Amygdala (tissue), 56 donors: ENCODE results near the gene CHSY3.
A peak's percentile ranks its signal among the peaks of the same experiment; 100 is the strongest.

Source experiments
- DNase-seq, 56 donors: peaks; one replicate each; lab custom pipeline; 2025; lab: John Stamatoyannopoulos, UW

The CHSY3 gene

DNA sequence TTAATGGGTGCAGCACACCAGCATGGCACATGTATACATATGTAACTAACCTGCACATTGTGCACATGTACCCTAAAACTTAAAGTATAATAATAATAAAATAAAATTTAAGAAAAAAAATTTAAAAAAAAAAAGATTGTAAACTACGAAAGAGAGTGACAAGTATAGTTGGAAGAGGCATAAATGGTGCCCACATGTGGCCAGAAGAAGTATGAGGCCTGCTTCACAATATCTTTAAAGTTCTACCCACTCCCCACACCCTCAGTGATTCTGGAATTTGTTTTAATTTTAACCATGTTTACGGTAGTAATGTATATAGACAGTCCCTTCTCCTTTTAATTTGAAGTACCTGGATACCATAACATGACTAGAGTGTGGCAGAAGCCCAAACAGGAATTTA, 172.7 kb downstream of the CHSY3 start:
- no peak for DNase-seq

DNA sequence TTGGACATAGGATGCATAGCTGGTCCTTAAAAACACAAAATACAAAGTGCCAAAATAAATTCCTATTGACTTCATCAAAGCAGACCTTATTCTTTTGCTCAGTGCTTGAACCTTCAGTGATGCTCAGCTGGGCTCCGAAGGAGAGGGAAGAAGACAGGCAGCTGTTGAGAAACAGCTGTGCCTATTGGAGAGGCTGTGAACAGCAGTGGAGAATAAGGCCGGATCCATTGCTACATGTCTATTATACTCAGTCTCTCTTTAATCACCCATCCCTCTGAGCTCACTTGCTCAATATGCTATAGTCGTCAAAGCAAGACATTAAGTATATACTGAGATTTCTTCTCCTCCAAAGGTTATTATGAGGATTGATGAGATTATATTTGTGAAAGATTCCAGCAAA, 174.4 kb downstream of the CHSY3 start:
- DNase-seq, result no peak

DNA sequence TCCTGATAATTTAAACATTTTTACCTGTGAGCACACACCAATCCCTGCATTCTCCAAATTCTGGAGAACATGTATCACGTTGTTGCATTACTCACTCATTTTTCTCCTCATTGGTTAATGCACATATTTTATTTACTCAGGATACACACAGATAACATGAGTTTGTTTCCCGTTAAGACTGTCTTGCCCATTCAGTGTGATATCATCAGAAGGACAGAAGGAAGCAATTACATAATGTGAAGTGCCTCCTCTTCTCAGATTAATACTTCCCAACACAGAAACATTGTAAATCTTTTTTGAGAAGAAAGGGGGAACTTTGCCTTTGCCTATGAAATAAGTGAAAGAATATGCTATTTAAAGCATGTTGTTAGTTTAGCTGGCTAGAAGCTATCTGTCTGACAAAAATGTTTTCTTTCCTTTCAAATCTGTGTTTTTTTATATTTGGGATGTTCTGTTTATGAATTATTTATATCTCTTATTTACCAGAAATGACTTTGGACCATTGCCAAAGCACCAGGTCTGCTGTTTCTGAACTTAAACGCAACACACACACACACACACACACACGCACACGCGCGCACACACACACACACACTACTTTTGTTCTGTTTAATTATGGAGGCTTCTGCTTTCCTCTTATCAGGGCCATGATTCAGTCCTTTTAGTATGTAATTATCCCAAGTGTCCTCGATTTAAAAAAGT, 186.5 kb downstream of the CHSY3 start:
- DNase-seq, result no peak

DNA sequence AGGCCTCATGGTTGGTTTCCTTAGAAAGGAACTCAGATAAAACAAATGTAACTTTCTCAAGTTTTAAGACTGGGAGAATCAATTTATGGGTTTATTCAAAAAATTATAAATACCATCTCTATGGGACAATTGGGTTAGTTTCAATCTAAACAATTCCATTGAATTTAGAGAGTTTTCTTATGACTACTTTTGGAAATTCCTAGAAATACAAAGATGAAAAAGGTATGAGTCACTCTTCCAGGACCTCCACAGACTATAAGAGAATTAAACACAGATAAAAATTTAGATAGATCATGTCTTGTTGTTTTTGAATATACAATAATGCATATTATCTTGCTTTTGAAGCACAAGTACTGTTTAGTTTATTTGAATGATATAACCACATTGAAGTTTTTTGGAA, 188.7 kb downstream of the CHSY3 start:
- DNase-seq, result no peak

DNA sequence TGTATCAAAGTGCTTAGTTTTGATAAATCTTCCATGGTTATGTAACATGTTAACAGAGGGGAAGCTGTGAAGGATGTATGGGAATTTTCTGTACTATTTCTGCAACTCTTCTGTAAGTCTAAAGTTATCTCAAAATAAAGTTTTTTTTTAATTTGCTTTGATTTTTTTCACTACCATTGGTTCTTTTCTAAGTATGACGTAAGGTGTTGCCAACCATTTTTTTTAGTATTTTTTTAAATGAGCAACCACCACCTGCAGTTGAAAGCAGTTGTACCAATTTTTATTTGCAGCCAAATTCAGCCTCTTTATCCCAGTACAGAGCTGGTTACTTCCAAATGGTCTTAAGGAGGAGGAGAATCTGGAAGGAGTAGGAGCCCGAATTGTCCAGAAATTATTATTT, 192.2 kb downstream of the CHSY3 start:
- no peak for DNase-seq

DNA sequence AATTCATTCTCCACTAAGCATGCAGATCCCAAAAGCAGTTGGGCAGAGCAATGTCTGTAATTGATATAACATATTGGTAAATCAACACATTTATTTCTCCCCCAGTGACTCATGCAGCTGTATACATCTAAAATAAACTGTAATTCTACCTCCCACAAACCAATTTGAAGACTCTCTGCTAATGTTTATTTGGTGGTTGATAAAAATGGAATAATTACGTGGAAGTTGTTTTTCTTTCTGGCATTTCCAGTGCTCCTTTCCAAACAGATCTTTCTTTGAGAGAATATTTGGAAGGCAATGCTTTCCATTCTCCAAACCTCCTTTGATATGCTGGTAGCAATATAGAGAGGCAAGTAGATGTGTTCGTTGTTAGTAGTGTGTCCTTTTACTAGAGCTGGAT, 194.7 kb downstream of the CHSY3 start:
- no peak for DNase-seq

DNA sequence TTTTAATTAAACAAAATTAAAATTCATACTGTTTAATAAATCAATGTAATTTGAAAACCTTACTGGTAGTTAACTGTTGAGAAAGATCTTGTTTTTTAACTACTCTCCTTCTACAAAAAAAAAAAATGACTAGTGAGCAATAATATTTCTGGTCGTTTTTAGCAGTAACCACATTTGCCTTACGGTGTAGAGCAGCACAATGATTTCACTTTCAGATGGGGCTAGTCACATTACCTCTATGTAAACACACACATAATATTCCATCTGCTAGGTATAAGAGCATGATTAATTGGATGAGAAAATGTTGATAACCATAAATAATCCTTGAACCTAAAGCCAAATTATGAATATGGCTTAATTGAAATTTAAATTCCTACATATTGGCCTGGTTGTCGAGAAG, 198.1 kb downstream of the CHSY3 start:
- no peak for DNase-seq

DNA sequence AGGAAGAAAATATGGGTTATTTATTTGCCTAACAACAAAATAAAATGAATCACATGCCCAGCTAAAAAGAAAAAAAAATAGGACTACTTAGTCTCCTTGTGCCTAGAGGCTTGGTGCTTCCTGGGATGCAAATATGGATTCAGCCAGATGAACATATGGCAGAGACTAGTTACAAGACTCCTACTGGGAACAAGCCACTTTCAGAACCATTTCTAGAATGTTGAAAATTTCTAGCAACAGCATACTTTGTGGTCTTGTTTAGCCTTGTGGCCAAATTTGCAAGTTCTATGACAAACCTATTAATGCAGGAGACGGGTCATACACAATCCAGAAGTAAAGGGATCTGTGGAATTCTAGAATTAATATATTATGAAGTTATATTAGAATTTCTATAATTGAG, 198.7 kb downstream of the CHSY3 start:
- no peak for DNase-seq

DNA sequence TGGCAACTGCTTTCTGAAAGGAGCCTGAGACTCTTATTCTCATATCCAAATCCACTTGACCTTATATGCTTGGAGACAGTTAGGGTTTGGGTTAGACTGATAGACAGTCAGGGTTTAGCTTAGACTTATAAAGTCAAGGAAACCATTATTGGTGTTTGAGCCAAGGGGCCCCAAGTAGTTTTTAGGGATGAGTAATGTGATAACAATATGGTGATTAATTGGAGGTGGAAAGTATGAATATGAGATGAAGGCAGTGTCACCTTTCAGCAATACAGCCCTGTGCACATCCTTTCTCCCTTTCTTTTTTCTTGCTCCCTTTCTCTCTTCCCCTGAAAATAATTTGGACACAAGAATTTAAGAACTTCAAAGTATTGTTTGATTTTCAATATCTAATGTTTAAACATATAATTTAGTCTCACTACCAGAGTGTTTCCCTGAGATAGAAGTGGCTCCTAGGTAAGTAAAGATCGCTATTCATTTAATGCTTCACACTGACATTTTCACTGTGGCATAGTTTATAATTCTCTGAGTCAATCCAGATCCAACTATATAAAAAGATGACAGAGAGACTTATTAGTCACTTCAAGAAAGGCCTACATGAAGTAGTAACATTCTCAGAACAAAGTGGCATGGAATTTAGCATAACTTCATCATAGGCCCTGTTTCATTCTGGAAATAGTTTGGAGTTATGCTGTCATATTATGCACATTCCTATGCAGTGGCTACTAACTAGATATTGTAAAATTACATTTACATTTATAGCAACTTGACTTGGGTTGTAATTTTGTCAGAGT, 200.8 kb downstream of the CHSY3 start:
- DNase-seq, result no peak

DNA sequence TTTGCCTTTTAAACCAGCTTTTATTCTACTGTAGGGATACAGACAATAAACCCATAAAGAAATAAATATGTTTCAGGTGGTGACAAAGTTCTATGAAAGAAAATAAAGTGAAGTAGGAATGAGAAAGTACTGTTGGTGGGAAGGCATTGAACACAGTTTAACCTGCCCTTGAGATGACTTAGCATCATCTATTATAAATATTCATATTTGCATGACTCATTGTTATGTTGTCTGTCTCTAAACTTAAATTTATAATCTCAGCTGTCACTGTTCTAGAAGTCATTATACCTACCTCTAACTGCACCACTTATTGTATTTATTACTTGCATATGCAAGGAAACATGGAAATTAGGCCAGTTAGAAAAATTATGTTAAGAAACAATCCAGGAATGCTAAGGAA, 202.2 kb downstream of the CHSY3 start:
- no peak for DNase-seq

DNA sequence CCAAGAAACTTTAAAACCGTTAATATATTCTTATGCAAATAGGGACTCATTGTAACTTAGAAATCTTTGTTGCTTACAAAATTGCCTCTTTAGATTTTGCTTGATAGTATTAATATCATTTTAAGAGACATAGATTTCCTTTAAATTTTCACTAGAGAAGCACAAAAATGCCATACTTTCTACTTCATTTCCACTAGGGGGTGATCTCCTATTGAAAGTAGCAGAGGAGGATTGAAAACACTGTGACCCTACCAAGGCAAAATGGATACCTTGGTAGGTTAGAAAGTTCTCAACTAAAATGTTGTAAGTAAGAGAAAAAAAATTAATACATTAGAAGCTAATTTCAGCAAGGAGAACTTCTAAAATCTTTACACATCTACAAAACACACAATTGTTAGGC, 204.9 kb downstream of the CHSY3 start:
- DNase-seq, result no peak

DNA sequence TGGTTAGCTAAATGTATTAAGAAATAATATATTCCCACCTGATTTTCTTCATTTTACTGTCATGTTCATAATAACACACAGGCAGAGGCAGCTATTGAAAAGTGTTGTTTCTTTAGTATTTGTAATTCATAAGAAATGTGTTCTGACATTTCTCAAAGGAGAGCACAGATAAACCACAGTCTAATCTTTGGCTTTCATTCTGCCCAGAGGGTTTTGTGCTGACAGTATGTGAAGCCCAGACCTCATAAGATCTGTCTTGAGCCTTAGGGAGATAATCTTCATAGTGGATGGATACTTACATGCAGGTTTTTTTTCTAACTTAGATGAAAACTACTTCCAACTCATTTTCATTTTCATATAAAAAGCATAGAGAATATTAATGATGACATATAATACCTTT, 206.1 kb downstream of the CHSY3 start:
- no peak for DNase-seq

DNA sequence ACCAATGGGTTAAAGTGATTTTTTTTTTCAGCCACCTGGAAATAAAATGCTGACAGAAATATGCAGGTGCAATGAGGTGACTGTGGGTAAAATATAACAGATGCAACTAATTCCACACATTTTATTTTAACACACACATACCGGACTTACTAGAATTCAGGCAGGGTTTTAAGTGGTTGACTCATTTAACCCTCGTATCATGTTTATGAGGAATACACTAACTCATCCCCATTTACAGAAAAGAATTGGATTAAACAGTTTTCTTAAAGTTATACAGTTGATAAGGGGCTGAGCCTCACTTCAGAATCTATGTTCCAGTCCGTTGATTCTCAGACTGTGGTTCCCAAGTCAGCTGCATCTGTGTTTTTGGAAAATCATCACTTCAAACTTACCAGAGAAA, 207.5 kb downstream of the CHSY3 start:
- DNase-seq, result no peak

DNA sequence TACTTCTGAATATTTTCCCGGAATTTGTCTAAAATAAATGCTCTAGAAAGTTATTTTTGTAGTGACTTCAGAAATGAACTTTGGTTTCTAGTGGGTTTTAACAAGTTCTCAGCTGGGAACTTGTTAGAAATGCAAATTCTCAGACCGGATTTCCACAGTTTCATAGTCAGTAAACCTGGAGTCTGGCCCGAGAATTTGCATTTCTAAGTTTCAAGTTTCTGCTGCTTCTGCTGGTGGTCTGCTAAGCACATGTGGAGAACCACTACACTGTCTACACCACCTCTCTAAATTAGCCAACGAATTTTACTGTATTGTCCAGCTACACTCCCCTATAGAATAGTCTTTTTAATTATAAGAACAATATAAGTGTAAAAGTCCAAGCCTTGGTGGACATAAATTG, 208.0 kb downstream of the CHSY3 start:
- DNase-seq, result no peak

DNA sequence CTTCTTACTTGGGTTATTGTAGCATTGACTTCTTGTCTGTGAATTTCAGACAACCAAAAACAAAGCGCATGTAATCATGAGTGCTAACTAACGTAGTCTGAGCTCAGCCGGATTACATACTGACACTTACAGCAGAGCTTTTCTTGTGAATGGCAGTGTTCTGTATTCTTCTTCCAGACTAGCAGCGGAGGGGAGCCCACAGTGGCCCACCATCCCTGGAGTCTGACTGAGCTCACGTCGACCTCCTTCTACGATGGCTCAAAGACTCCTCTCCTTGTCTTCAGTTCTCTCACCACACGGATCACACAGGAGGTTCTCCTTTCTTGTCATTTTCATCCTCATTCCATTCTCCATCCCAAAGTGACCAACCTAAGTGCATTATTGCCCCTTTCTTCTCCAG, 211.4 kb downstream of the CHSY3 start:
- DNase-seq, result no peak

DNA sequence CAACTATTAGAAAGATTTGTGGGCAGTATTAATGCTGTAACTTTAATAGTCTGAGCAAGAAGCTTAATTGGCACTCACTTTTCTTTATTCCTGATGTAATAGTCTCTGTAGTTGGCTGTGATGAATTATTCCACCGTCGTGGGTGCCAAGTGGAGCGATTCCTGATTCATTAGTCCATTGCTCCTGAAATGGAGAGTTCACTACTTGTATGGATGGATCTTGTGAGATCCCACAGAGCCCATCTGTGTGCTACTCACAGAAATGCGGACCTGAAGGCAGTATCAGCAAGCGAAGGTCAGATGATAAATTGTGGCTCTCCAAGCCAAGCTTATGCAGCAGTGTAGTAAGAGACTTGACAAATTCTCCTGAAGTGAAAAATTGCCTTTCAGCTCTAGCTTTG, 212.2 kb downstream of the CHSY3 start:
- peak in 1 of 56 donors; percentile 3 for DNase-seq

DNA sequence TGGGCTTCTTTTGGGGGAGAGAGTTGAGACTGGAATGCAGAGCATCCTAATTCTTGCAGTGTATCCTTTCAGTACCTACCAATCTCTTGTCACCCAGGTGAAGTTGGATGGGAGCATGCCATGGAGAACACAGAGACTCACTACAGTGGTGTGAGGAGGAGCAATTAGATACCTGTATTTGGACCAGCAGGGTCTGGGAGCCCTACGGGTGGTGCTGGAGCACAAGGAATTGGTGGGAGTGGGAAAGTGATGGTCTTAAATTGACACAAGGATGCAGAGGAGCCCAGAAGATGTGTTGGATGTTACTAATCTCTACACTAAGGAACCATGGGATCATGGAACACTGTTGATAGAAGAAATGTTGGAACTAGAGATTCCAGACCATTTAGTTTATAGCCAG, 212.7 kb downstream of the CHSY3 start:
- no peak for DNase-seq

DNA sequence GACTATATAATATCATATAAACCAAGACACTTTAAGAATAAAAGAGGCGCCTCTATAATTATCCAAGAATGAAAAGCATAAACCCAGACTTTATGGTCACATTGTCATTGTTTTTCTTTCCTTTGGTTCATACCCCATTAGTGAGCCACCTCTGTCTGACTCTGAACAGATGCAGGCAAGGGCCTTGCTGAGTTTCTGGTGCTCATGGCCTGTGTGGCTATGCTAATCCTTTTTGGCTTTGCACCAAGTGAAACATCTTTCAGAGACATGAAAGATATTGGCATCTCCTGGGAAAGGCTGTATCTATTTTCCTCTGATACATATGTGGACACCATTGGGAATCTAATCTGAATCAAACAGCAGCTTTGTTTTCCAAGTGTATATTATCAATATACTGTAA, 222.5 kb downstream of the CHSY3 start:
- no peak for DNase-seq

DNA sequence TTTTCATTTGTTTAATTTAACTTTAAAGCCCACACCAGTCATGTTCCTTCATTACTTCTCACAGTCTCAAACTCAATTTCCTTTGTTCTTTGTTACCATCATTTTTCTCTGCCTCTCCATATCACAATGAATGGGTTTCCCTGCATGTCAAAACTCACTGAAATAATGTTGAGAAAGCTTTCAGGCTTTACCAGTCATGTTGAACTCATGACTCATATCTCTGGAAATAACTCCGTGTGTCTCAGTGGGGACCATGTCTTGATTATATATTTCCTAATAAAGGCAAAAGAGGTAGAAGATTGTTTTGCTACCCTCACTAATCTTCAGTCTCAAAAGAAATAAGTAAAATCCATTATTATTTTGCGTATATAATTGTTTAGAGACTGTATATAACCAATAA, 231.2 kb downstream of the CHSY3 start:
- DNase-seq, result no peak

DNA sequence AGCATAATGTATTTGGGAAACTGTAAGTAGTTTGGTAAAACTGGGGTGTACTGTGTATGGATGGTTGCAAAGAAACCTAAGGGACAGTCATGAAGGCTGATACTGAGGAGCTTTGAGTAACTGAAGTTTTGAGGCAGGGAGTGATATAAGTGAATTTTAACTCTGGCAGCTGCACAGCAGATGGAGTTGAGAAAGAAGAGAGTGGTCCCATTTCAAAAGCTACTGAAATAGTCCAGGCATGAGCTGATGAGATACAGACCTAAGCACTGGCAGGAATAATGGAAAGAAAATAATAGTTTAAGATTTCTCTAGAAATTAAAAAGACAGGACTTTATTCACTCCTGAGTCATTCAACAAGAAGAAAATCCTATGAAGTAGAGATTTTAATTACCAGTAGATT, 232.0 kb downstream of the CHSY3 start:
- DNase-seq, result no peak

DNA sequence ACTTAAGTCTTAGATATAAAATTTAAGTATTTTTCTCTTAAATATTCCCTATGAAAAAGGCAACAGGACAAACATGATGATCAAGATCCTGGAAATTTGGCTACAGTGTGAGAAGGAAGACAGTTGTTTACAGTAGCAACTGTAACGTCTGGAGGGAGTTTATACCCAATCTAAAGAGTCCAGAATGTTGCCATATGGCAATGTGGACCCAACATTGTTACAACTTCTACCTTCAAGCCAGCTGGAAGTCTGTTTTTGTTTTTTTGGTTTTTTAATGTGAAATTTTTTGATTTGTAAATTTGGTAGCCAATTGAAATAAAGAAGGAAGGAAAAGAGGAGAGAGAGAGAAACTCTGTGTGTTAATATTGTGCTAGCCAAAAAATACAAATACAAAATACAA, 233.4 kb downstream of the CHSY3 start:
- DNase-seq, result no peak

DNA sequence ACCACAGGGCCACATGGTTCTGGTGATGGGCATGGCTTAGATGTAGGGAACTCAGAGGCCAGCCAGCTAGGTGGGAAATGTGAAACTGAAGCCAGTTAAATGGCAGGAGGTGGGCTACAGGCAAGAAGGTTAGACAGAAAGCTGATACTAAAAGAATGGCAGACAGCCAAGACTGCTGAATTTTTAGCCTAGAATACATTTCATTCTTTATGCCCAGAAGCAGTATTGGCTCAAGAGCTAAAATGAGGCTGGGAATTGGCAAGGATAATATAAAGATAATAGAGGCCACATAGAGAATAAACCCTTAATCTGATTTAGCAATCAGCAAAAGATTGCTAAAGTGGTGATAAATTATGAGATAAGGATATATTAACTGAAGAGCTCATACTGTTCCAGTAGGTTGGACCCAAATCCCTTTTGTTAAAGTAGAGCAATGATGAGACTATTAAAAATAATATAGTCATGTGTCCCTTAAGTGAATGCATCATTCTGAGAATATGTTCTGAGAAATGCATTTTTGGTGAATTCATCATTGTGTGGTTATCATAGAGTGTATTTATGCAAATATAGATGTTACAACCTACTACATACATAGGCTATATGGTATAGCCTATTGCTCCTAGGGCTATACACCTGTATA, 234.3 kb downstream of the CHSY3 start:
- no peak for DNase-seq
